Keratinocyte (primary cell): Measurements from ENCODE around the gene SELENOK. TPM values are rescaled to one million over a fixed set of nuclear protein-coding genes. Genes with fewer than 3 reads are reported as not detected.

Experiments used
- DNase-seq: peaks from one replicate; pipeline ENCODE4 v3.0.0-alpha.2; 2011; ENCODE audit warnings: low read depth, missing footprints, low spot score
- FAIRE-seq: peaks from 2 replicates; lab custom pipeline; 2011; peaks lifted over from hg19 to GRCh38; lab: Jason Lieb, UNC
- H2AFZ ChIP-seq: 2 replicates; pipeline ENCODE4 v1.6.0; 2012; ENCODE audit warnings: low read length, control low read depth, inconsistent platforms; ENCODE audit not compliant: control insufficient read depth
- H3K27ac ChIP-seq: 2 replicates; pipeline ENCODE4 v1.5.1; 2011; ENCODE audit warnings: low read length; ENCODE audit not compliant: control insufficient read depth, insufficient read depth
- H3K27me3 ChIP-seq: 3 replicates; pipeline ENCODE4 v1.6.0; 2011; ENCODE audit warnings: low read length; ENCODE audit not compliant: control insufficient read depth, insufficient read depth; ENCODE audit errors: extremely low read depth
- H3K36me3 ChIP-seq, 2 experiments: 2 replicates in 1 of 2; 3 replicates in 1 of 2; pipeline ENCODE4 v1.5.1; 2011; ENCODE audit warnings: low read length in 2 of 2, mild to moderate bottlenecking in 1 of 2; ENCODE audit not compliant: control insufficient read depth in 2 of 2, insufficient read depth in 2 of 2; ENCODE audit errors: extremely low read depth in 1 of 2
- H3K4me1 ChIP-seq: 3 replicates; pipeline ENCODE4 v1.5.1; 2011; ENCODE audit warnings: low read length; ENCODE audit not compliant: control insufficient read depth, insufficient read depth; ENCODE audit errors: extremely low read depth
- H3K4me2 ChIP-seq: 3 replicates; pipeline ENCODE4 v1.6.0; 2011; ENCODE audit warnings: low read depth, low read length; ENCODE audit not compliant: control insufficient read depth, insufficient read depth; ENCODE audit errors: extremely low read depth
- H3K4me3 ChIP-seq, 3 experiments: fragments of 200-600 bp in 1 of 3; sonication (generic) in 1 of 3; 2 replicates in 2 of 3; 3 replicates in 1 of 3; pipeline ENCODE4 v1.5.1; 2011 to 2016; ENCODE audit warnings: low read length in 3 of 3, mild to moderate bottlenecking in 3 of 3, control low read depth in 2 of 3, inconsistent platforms in 1 of 3, low read depth in 1 of 3, mixed read lengths in 1 of 3, mixed run types in 1 of 3, moderate library complexity in 1 of 3; ENCODE audit not compliant: control insufficient read depth in 2 of 3, insufficient read depth in 2 of 3; ENCODE audit errors: extremely low read depth in 1 of 3
- H3K79me2 ChIP-seq: 2 replicates; pipeline ENCODE4 v1.6.0; 2012; ENCODE audit warnings: low read length; ENCODE audit not compliant: control insufficient read depth, insufficient read depth
- H3K9ac ChIP-seq: 3 replicates; pipeline ENCODE4 v1.6.0; 2011; ENCODE audit warnings: low read length; ENCODE audit not compliant: control insufficient read depth, insufficient read depth; ENCODE audit errors: extremely low read depth
- H3K9me1 ChIP-seq: 3 replicates; pipeline ENCODE4 v1.6.0; 2011; ENCODE audit warnings: low read length; ENCODE audit not compliant: control insufficient read depth, insufficient read depth; ENCODE audit errors: extremely low read depth
- H3K9me3 ChIP-seq: 2 replicates; pipeline ENCODE4 v1.5.1; 2012; ENCODE audit warnings: low read depth, low read length; ENCODE audit not compliant: control insufficient read depth
- H4K20me1 ChIP-seq: 3 replicates; pipeline ENCODE4 v1.6.0; 2011; ENCODE audit warnings: low read length; ENCODE audit not compliant: control insufficient read depth, insufficient read depth; ENCODE audit errors: extremely low read depth
- CTCF ChIP-seq, 3 experiments: IDR thresholded peaks in 1 of 3; conservative IDR thresholded peaks in 1 of 3; optimal IDR thresholded peaks in 1 of 3; 2 replicates in 2 of 3; 3 replicates in 1 of 3; pipeline versions ENCODE3 to v1.5.1; 2011; ENCODE audit warnings: low read length in 3 of 3, mild to moderate bottlenecking in 3 of 3, moderate library complexity in 2 of 3, control low read depth in 1 of 3, inconsistent platforms in 1 of 3; ENCODE audit not compliant: insufficient read depth in 2 of 3; ENCODE audit errors: extremely low read depth in 1 of 3
- EZH2 ChIP-seq: IDR thresholded peaks from one replicate; pipeline ENCODE4 v1.6.1; 2012; ENCODE audit warnings: inconsistent platforms, mild to moderate bottlenecking, low read length, moderate library complexity
- dilution Hi-C: fragments of 300-500 bp; cut with MboI; formaldehyde crosslinking; loops from one replicate; pipeline ENCODE4 v1.7.0; 2020; ENCODE audit warnings: low sequenced_read_pairs; ENCODE audit not compliant: extremely low pct_ligation_motif_present
- polyA plus RNA-seq, 5 experiments: library from polyadenylated mRNA; depleted of rRNA in 3 of 5; stranded (reverse) in 3 of 5; stranded (forward) in 1 of 5; unstranded in 1 of 5; fragments of >200 nt; gene quantifications; 1 replicate in 1 of 5; 2 replicates in 3 of 5; 3 replicates in 1 of 5; pipeline versions ENCODE4 v1.2.1 to v1.2.3, GENCODE V29; 2011 to 2012; ENCODE audit warnings: missing spikeins in 2 of 5, low read depth in 1 of 5, low replicate concordance in 1 of 5

Gene SELENOK
- polyA plus RNA-seq, 1 donor (not counting 4 experiments of a cell fraction or from before 2014, with no cell fraction given): 94.9 TPM

- Histone ChIP-seq H3K79me2 (peaks cover 29% of the 10 kb centered on the region), H2AFZ (no peak overlapping the region), H3K9me1 (no peaks in the 10 kb centered on the region), H3K36me3 (peaks cover 3 to 8% of the 10 kb centered on the region in 2 experiments), H3K4me3 (no peak overlapping the region), H3K27ac (no peak overlapping the region), H3K4me1 (peaks cover 7% of the 10 kb centered on the region), H3K27me3 (no peaks in the 10 kb centered on the region), H4K20me1 (no peaks in the 10 kb centered on the region), H3K9ac (no peak overlapping the region), H3K4me2 (no peak overlapping the region), H3K9me3 (no peaks in the 10 kb centered on the region)
- FAIRE-seq (no peak), DNase-seq (no peak)
- dilution Hi-C loops: no loop called here
- TF ChIP-seq CTCF (optimal IDR thresholded peaks at IDR 0.05 in 1 of 3, IDR thresholded peaks at IDR 0.05 in 1 of 3, conservative IDR thresholded peaks at IDR 0.05 in 1 of 3; ENCODE audit: extremely low read depth in 1 of 3, insufficient read depth in 2 of 3, low read length in 3 of 3) (no peak), EZH2 (no peak)
These were observed 7.0 kb downstream of the SELENOK start for GRCh38 chr3:53884623-53885022.

GRCh38 chr3:53883008-53883407 lies 8.7 kb downstream of the SELENOK start:
- FAIRE-seq: no peak
- dilution Hi-C loops: no loop called here

More at GRCh38 chr3:53883008-53883407, 8.7 kb downstream of the SELENOK start:
- Histone ChIP-seq H3K9ac (no peak overlapping the region), H3K4me3 (no peak overlapping the region), H3K9me3 (no peaks in the 10 kb centered on the region), H3K4me2 (no peak overlapping the region), H3K9me1 (no peaks in the 10 kb centered on the region), H3K27me3 (no peaks in the 10 kb centered on the region), H4K20me1 (no peaks in the 10 kb centered on the region), H3K4me1 (peaks cover 7% of the 10 kb centered on the region), H3K27ac (no peak overlapping the region), H3K36me3 (peaks cover 8 to 10% of the 10 kb centered on the region in 2 experiments), H2AFZ (no peak overlapping the region), H3K79me2 (peaks cover 17% of the 10 kb centered on the region)
- TF ChIP-seq CTCF (optimal IDR thresholded peaks at IDR 0.05 in 1 of 3, IDR thresholded peaks at IDR 0.05 in 1 of 3, conservative IDR thresholded peaks at IDR 0.05 in 1 of 3; ENCODE audit: extremely low read depth in 1 of 3, insufficient read depth in 2 of 3, low read length in 3 of 3): no peak
- no peak for TF ChIP-seq EZH2
- DNase-seq: no peak
